GM12892 (cell line): Measurements from ENCODE around the gene FLT1.

Source experiments
- POLR2A ChIP-seq: IDR thresholded peaks from 2 replicates; pipeline ENCODE4 v1.6.1; 2011; ENCODE audit warnings: low read depth, low read length, control low read depth
- TAF1 ChIP-seq: IDR thresholded peaks from 2 replicates; pipeline ENCODE4 v1.6.1; 2011; ENCODE audit warnings: low read depth, mild to moderate bottlenecking, control low read depth, low read length, borderline replicate concordance

- TF ChIP-seq TAF1, result no peak
- TF ChIP-seq POLR2A, result no peak
These were observed 17.8 kb downstream of the FLT1 start for GRCh38 chr13:28476919-28477708.
